Endodermal cell (in vitro differentiated cells): Measurements from ENCODE around the gene KDM2B. TPM values are rescaled to one million over a fixed set of nuclear protein-coding genes. Genes with fewer than 3 reads are reported as not detected.
A peak's percentile ranks its signal among the peaks of the same experiment; 100 is the strongest.

Source experiments
- DNase-seq: peaks from one replicate; pipeline ENCODE4 v3.0.0-alpha.2; 2017
- H3K27ac ChIP-seq: 2 replicates; pipeline ENCODE4 v1.5.1; 2013; ENCODE audit warnings: mild to moderate bottlenecking, low read depth, low read length, moderate library complexity
- H3K27me3 ChIP-seq: 2 replicates; pipeline ENCODE4 v1.6.1; 2013; ENCODE audit warnings: mild to moderate bottlenecking, low read length, moderate library complexity; ENCODE audit not compliant: insufficient read depth, control insufficient read depth, poor library complexity, severe bottlenecking
- H3K36me3 ChIP-seq: 2 replicates; pipeline ENCODE4 v1.7.0; 2013; ENCODE audit warnings: mild to moderate bottlenecking, low read length, moderate library complexity; ENCODE audit not compliant: control insufficient read depth, insufficient read depth
- H3K4me1 ChIP-seq: one replicate; pipeline ENCODE4 v1.7.0; 2013; ENCODE audit warnings: low read length; ENCODE audit not compliant: control insufficient read depth, insufficient read depth
- H3K4me3 ChIP-seq: 2 replicates; pipeline ENCODE4 v1.5.1; 2013; ENCODE audit warnings: mild to moderate bottlenecking, low read length, moderate library complexity
- H3K9ac ChIP-seq: 2 replicates; pipeline ENCODE4 v1.6.1; 2013; ENCODE audit warnings: mild to moderate bottlenecking, low read length, moderate library complexity; ENCODE audit not compliant: poor library complexity, severe bottlenecking; ENCODE audit errors: extremely low read depth
- H3K9me3 ChIP-seq: 2 replicates; pipeline ENCODE4 v1.6.1; 2013; ENCODE audit warnings: mild to moderate bottlenecking, low read length, moderate library complexity; ENCODE audit not compliant: control insufficient read depth
- H3K27ac Mint-ChIP-seq: 2 replicates; pipeline ENCODE4 v1.8.0; 2020; ENCODE audit warnings: mixed read lengths
- H3K27me3 Mint-ChIP-seq: 2 replicates; pipeline ENCODE4 v1.8.0; 2021; ENCODE audit warnings: mild to moderate bottlenecking, mixed read lengths; ENCODE audit not compliant: insufficient read depth
- H3K36me3 Mint-ChIP-seq: 2 replicates; pipeline ENCODE4 v1.8.0; 2020; ENCODE audit warnings: low read depth, mixed read lengths
- H3K4me1 Mint-ChIP-seq: 2 replicates; pipeline ENCODE4 v1.8.0; 2020; ENCODE audit warnings: mixed read lengths
- H3K4me3 Mint-ChIP-seq: 2 replicates; pipeline ENCODE4 v1.8.0; 2020; ENCODE audit warnings: mild to moderate bottlenecking, moderate library complexity, mixed read lengths
- H3K9me3 Mint-ChIP-seq: 2 replicates; pipeline ENCODE4 v1.8.0; 2020; ENCODE audit warnings: mild to moderate bottlenecking, mixed read lengths
- CTCF ChIP-seq: fragments of 200-600 bp; sonication (generic); conservative IDR thresholded peaks from 2 replicates; pipeline ENCODE4 v1.5.0; 2021; ENCODE audit warnings: antibody characterized with exemption, mild to moderate bottlenecking
- WGBS, 2 experiments: methylation state at CpG; one replicate each; pipeline versions ENCODE4 v1.1.5 to v1.1.7; 2013; ENCODE audit warnings: missing lambda C conversion rate in 2 of 2, mixed read lengths in 1 of 2; ENCODE audit not compliant: insufficient coverage in 1 of 2, insufficient read length in 1 of 2; 5-methylcytosine and 5-hydroxymethylcytosine counted together
- total RNA-seq, 2 donors: library from RNA; stranded (reverse); fragmentation: NEBNext Ultra II Directional in 1 of 2; extraction: Animal tissue kit (Norgen Biotek cat#: 25700) in 1 of 2; gene quantifications; 2 replicates in 1 of 2; 3 replicates in 1 of 2; pipeline ENCODE4 v1.2.1, GENCODE V29; 2021

Gene KDM2B
- total RNA-seq, 2 donors from 2014 or later: 103 to 125 TPM

DNA sequence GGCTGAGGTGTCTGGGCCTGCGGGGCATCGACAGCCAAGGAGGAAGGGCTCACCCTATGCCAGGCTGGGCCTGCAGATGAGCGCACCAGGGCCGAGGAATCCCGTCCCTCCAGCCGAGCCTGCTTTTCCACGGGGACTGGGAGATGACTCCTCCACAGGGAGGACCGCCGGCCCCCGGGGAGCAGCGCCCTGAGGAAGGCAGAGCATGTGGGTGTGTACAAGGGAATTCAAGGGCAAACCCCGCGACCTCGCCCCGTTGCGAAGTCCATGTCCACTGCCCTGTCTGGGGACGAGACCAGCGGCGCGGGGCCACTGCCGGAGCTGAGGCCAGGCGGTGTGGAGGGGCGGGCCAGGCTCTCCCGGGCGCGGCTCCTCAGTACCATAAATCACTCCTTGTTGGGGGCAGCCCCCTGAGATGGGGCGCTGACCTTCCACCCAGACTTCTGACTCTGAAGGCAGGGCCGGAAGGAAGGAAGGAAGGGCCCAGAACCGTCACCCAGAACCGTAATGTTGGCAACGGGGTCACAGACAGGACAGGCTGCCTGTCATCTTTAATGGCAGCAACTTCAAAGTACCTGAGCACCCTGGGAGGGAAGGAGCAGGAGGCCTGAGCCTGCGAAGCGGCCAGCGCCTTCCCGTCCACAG lies 128.4 kb downstream of the KDM2B start:
- Mint-ChIP-seq H3K27ac (no peak overlapping the region), H3K27me3 (no peaks in the 10 kb centered on the region), H3K4me1 (peaks cover 6% of the 10 kb centered on the region), H3K4me3 (no peak overlapping the region), H3K9me3 (no peaks in the 10 kb centered on the region), H3K36me3 (peaks cover 30% of the 10 kb centered on the region)
- peak; percentile 47 for DNase-seq
- Histone ChIP-seq H3K4me3 (no peak overlapping the region), H3K9ac (no peak overlapping the region), H3K27ac (no peak overlapping the region), H3K27me3 (no peaks in the 10 kb centered on the region), H3K9me3 (no peaks in the 10 kb centered on the region), H3K36me3 (peaks cover 14% of the 10 kb centered on the region), H3K4me1 (no peaks in the 10 kb centered on the region)
- TF ChIP-seq CTCF: no peak
- WGBS, 2 experiments: 95 to 97% methylated on average over 23 to 35 of the region's 35 CpGs

- Histone ChIP-seq H3K4me1 (no peaks in the 10 kb centered on the region), H3K9me3 (no peaks in the 10 kb centered on the region), H3K27me3 (no peaks in the 10 kb centered on the region), H3K36me3 (peaks cover 14% of the 10 kb centered on the region), H3K9ac (no peak overlapping the region), H3K27ac (no peak overlapping the region), H3K4me3 (no peak overlapping the region)
- Mint-ChIP-seq H3K9me3 (no peaks in the 10 kb centered on the region), H3K36me3 (peaks cover 32% of the 10 kb centered on the region), H3K4me3 (no peak overlapping the region), H3K27ac (no peak overlapping the region), H3K4me1 (peaks cover 6% of the 10 kb centered on the region), H3K27me3 (no peaks in the 10 kb centered on the region)
- 89 to 98% methylated on average over 3 of the region's 4 CpGs for WGBS, 2 experiments
- no peak for DNase-seq
- no peak for TF ChIP-seq CTCF
These were observed 128.9 kb downstream of the KDM2B start for GRCh38 chr12:121451961-121452339.

GRCh38 chr12:121448771-121449315 lies 132.0 kb downstream of the KDM2B start:
- Histone ChIP-seq H3K4me3 (no peak overlapping the region), H3K9ac (no peak overlapping the region), H3K27me3 (no peaks in the 10 kb centered on the region), H3K36me3 (peaks cover 14% of the 10 kb centered on the region), H3K4me1 (no peaks in the 10 kb centered on the region), H3K27ac (no peak overlapping the region), H3K9me3 (no peaks in the 10 kb centered on the region)
- DNase-seq: no peak
- H3K36me3 Mint-ChIP-seq: peaks cover 36% of the 10 kb centered on the region
- H3K27ac Mint-ChIP-seq: no peak overlapping the region
- no peaks in the 10 kb centered on the region for H3K27me3 Mint-ChIP-seq
- no peak for TF ChIP-seq CTCF
- 92 to 94% methylated on average over 11 to 16 of the region's 16 CpGs for WGBS, 2 experiments
- H3K9me3 Mint-ChIP-seq: no peaks in the 10 kb centered on the region
- H3K4me3 Mint-ChIP-seq: no peak overlapping the region
- no peaks in the 10 kb centered on the region for H3K4me1 Mint-ChIP-seq
